NCI-H1436 (cell line): Measurements from ENCODE around the gene COL25A1.
"Not testable (repeated sequence)": the region's sequence is repeated elsewhere in the genome, so short reads cannot be mapped to it uniquely, and the experiment has no call there.

Experiments used
- DNase-seq: peaks from one replicate; lab custom pipeline; 2025; lab: John Stamatoyannopoulos, UW

The COL25A1 gene

DNA sequence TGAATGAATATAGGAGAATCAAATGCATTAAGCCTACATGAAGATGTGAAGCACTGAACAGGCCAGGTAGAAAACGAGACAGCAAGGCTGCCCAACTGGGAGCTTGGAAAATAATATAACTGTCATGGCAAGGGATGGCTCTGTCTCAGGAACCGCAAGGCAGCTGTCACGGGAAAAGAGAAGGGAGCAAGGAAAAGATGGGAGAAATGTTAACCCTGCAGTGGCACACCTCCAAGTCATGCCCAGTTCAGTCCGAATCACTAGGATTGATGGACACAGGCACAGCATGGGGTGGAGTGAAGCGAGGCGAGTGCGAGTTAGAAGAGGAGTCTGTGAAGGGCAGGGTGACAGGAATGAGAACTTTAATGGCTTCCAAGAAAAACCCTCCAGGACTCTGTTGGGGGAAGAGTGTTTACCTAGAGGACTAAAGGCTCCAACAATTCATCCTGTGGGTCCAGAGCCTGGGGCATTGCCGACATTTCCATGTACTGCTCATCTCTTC, 395.5 kb downstream of the COL25A1 start:
- no peak for DNase-seq

DNA sequence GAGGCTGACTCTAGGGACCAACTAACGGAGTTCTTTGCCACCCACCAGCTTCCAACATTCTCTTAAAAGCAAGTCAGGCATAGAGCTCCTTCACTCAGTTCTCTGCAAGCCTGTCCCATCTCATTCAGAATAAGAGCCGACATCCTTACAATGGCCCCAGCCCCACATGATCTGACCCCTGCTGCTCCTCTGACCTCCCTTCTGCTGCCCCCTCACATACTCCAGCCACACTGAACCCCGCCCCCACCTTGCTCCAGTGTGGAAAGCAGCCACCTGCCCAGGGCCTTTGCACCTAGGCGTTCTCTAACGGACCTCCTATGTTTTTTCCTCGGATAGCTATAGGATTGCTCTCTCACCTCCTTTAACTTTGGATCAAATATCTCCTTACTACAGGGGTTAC, 396.5 kb downstream of the COL25A1 start:
- DNase-seq, result no peak

DNA sequence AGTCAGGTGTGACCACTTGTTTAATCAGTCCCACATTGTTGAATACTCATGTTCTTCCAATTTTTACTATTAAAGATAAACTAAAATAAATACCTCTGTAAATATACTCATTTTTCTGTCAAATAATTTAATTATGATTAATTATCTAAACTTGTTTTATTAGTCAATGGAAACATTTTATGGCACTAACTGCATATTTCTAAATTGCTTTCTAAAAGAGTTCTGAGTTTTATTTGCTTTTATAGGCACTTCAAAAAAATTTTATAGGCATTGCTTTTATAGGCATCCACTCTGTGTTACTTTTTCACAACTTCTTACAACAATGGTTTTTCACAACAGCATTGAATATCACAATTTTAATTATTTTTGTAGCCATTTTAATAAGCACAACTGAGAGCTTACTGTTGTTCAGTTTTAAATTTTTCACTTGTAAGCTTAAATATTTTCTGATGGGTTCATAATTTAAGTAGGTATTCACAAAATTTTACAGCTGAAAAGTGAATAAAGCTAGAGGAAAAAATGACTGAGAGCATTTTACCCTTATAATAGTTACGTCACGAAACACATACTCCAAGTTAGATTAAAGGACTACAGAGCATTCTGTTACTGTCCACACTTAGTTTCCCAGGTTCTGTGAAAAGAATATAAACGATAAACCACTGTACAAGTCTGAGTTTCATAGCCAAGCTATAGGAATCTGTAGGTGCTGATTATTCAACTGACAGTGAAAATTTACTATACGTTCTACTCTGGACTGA, 398.8 kb downstream of the COL25A1 start:
- no peak for DNase-seq

DNA sequence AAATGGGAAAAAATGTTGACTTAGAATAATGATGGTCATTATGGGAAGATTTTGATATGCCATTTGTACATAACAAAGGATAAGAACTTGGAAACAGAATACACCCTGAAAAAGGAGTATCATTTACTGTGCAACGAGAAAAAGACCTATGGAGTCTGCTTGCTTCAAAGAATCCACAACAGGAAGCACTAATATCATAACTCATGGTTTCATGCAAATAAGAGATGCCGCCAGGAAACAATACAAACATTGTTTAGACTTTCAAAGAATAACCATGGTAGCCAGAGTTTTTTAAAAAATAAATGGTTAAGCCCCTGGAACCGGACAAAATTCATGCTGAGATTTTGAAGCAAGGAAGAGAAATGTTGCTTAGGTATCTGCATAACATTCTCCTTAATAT, 399.7 kb downstream of the COL25A1 start:
- DNase-seq, result no peak

DNA sequence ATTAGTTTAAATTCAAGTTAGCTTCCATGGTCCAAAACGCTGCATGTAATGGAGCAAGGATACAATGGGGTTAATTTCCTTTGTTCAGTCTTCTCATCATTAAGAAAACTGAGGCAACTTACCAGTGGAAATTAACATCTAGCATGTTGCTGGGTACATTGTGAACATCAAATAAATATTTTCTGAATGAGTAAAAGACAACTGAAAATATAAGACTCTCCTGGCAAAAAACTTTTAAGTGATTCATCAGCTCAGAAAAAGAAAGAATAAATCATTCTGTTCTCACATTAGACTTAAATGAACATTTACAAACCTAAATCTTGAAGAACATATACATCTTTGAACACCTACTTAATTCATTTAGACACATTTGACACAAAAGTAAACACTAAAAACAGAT, 401.2 kb downstream of the COL25A1 start:
- DNase-seq, result no peak

DNA sequence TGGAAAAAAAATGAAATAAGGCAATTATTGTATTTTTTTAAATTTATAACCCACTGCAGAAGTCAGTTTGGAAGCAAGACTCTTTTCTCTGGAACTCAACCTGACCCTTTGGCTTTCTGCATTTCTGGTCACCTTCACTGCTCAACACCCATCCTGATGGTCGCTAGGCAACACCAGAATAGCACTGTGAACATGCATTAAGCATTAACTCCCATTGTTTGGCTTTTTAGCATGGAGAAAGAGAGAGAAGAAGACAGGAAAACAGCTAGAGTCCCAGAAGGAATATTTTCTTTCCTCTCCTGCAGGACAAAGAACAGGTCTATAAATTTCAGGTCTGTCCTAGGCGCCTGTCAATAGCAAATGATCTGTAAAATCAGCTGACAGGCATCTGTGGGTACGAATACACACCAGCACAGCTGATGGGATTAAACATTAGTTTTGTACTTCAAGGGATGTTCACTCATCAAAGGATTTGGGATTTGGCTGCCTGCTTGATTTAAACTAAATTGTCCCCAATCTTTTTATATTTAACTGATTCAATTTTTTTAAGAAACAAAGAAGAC, 402.4 kb downstream of the COL25A1 start:
- no peak for DNase-seq

DNA sequence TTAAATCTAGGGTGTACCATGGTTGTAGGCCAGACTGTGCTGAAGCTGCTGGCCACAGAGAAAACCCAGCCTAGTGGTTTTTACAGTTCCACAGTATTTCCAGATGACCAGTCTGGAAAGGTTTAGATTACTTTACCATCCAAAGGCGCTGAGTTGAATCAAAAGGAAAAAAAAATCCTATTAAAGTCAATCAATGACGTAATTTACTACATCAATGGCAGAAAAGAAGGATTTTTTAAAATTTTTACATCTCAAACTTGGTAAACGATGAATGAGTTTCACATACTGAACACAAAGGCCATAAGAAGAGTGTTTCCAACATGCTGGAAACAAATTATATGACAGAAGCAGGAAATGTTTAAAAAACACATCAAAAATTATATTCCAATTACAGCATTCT, 409.0 kb downstream of the COL25A1 start:
- no peak for DNase-seq

DNA sequence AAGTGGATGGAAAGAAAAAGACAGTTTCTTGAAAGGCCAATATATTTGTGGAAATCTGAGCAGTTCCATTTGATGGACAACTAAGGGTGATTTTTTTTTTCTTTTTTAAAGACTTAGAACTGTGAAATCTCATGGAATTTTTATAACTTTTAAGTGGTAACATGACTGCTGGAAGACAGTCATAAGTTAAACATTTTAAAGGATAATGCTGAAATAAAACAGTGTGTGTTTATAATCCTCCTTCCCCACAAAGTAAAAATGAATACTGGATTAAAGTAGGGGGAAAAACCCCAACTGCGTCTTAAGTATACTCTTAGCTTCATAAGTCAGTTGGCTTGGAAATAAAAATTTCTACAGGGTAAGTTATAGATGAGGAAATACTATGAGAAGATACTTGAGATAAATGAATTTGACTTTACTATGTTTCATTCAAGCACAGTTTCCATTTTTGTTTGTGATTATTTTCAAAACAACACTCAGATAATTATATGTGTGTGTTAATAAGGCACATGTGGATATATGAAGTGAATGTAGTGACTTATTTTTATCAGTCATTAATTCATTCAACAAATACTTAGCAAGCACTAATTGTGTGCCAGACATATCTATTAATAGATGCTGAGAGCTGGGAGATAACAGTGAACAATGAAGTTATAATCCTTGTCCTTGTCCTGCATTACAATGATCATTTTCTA, 410.4 kb downstream of the COL25A1 start:
- no peak for DNase-seq

DNA sequence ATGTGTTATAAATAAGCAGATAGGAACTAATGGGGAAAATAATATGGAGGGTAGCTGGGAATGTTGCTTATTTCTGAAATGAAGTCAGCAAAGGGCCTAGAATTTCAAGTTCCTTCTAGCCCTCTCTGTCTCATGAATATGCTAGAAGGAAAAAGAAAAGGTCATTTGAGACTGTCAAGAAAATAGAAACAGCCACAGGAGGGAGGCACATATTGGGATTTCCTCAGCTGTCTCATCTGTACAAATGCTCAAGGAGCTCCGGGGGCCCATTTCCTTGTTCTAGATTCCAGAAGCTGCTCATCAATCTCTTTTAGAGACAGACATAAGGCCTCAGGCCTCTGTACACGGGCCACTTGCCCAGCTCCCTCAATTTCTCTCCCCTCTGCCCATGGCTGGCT, 412.0 kb downstream of the COL25A1 start:
- no peak for DNase-seq

DNA sequence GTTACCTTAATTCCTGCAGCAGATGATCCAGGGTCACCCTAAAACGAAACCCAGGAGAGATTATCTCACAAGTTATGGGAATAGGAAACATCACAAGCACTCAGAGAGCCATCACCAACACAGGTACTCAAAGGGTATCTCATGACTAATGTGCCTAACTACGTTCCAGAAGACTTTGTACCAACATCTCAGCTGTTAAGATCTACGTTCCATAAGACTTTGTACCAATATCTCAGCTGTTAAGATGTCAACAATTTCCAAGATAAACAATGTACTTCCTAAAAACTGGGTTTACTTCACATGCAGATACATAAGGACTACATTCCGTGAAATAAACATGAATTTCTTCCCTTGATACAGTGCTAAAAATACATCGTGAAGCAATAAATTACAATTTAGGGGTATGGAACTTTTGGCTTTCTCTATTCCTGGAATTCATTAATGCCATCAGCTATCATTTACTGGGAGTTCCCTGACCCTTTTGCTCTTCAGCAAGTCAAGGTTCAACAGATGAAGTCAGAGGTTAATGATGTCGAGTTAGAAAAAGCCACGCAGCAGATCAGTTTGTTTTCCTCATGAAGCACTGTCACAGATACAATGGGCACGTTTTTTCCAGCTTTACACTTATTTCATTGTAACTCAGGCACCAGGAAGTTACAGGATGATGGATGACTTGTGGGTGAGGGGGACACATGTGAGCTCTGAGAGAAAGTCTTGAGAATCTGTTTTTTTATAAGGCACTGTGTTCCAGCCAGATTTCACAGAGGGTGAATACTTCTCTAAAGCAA, 412.6 kb downstream of the COL25A1 start:
- DNase-seq, result no peak

DNA sequence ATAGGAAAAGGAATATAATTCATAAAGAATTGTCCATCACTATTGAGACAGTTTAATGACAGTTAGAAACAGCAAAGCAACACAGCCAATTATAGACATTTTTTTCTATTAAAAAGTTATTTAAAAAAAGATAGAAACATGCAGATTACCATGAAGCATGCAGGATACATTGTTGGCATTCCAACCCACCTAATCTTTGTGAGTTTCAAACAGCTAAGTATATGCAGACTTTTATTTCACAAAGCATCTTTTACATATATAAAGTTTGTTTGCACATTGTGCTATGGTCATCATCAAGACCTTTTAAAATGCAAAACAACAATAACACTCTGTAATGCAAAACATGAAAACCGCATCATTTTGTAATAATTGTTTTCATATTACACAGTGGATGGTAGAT, 413.7 kb downstream of the COL25A1 start:
- DNase-seq, result no peak

DNA sequence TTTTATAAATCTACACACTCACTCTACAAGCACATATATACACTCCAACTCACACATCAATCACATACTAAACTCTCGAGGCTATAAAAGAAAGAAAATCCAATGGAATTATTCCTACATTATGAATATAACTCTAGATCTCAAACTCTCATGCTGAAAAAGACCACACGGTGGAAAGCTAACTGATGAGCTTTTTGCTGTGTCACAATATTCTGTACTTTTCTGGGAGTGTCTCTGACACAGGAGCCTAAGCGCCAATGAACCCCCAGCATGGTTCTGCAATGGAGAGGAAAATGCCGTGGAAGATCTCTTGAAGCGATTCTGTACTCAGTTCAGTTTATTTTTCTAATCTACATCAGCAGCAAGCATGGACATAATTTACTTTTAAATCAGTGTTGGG, 415.4 kb downstream of the COL25A1 start:
- DNase-seq, result no peak

DNA sequence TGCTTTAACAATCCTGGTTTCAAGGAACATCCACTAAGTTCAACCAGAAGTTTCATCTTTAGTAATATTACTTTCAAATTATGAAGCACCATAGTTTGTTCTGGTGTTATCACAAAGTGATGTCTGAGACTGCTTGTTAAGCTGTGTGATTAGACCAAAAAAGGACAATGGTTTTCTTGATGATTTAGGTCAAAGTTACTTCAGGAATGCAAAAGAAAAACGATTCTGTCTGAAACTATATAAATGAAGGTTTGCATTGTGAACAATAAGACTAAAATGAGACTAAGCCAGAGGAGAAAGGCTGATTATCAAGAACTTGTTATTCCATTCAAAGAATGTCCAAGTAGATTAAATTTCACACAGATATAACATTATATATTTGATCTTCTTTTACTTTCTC, 417.2 kb downstream of the COL25A1 start:
- DNase-seq, result no peak

DNA sequence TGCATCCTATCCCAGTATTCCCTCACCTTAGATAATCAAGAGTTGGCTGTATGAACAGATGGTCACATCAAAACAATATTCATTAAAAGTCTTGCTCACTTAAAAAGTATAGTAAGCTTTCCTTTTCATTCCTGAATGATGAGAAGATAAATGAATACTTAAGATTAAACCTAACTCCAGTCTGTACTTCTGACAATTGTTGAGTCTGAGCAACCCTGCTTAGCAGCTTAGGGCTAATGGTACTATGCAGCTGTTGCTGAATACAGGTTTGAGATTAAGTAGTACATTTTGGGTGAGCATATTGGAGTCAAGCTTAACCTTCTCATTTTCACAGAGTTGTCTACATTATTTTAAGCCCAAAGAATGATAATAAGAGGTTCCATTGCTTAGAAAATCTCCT, 417.9 kb downstream of the COL25A1 start:
- DNase-seq, result no peak

DNA sequence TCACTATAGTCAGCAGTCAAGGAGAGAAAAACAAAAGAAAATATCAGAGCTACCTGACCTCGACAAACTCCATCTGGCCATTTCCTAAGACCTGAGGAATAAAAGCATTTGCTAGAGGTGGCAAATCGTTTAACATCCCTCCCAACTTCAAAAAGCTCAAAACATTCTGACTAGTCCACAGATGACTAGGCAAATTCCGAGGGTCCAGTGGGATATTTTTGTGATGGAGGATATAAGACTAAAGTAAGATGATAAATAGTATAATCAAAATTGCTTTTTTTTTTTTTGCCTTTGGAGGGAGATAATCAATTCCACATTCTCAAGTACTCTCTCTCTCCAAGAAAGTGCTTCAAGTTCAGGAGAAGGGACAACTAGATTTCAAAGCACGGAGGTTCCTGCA, 420.5 kb downstream of the COL25A1 start:
- no peak for DNase-seq

DNA sequence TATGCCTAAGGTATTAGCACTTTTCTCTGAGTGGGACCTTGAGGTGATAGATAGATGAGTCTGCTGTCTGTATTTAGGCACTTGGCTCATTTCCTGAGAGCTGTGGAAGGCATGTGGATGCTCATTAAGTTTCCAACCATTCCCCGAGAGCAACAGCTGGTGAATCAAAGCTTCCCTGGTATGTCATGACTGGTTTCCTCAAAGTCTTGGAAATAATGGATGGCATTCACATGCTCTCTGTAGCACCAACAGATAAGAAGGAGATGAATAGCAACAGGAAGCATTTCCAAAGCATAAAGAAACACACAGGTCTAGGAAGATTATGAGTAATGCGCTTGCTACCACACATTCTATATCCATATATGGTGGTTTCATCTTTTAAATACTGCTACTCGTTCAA, 421.3 kb downstream of the COL25A1 start:
- no peak for DNase-seq

DNA sequence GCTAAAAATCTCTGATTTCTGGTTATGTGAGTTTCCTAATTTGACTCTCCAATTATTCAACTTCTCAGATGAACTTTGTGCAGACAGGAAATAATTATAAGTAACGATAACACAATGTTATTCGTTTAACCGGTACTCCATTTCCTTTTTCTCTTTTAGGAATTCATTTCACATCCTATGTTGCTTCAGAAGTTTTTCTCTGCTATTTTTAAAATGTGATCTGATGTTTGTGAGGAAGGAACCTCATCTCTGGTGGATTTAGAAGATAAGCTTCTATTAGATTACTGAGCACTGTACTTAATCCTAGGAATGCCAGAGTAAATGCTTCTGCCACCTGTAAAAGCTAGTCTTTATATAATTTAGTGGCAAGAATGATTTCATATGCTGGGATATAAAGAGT, 423.7 kb downstream of the COL25A1 start:
- no peak for DNase-seq

DNA sequence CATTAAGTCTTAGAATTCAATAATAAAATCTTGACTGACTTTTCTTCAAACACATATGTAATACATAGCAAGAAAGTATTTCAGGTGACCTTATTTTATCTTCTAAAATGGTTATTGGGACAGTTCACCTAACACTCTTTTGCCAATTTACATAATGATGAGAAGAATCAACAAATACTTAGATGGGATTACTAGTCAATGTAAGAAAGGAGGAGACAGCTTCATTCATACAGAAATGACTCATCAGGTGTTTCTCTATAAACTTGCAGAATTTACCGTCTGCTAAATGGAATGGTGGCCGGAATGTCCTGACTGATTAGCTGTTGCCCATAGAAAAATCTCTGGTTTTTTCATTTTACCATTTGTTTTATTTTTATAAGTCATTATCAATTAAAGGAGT, 424.6 kb downstream of the COL25A1 start:
- no peak for DNase-seq

DNA sequence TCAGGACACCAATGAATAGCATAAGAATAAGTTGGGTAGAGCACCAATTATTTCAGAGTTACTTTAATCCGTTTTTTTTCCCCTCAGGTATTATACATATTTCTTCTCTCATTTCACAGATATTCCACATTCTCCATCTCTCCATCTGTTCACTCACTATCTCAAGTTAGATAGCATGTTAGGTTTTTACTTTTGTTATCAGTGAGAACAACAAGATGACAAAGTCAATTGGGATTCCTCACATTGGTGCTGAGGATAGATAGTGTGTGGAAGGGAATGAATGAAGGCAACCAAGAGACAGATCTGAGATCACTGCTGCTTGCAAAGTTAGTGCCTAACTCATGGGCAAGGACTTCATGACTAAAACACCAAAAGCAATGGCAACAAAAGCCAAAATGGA, 427.7 kb downstream of the COL25A1 start:
- DNase-seq, result no peak

DNA sequence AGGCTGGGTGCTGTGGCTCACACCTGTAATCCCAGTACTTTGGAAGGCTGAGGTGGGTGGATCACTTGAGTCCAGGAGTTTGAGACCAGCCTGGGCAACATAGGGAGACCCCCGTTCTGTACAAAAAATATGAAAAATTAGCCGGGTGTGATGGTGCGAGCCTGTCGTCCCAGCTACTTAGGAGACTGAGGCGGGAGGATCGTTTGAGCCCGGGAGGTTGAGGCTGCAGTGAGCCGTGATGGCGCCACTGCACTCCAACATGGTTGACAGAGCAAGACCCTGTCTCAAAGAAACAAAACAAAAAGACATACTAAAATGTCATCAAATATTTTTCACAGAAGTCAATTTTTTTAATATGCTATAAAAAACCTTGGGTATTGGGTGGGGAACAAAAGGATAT, 432.5 kb downstream of the COL25A1 start:
- not testable (repeated sequence) for DNase-seq

DNA sequence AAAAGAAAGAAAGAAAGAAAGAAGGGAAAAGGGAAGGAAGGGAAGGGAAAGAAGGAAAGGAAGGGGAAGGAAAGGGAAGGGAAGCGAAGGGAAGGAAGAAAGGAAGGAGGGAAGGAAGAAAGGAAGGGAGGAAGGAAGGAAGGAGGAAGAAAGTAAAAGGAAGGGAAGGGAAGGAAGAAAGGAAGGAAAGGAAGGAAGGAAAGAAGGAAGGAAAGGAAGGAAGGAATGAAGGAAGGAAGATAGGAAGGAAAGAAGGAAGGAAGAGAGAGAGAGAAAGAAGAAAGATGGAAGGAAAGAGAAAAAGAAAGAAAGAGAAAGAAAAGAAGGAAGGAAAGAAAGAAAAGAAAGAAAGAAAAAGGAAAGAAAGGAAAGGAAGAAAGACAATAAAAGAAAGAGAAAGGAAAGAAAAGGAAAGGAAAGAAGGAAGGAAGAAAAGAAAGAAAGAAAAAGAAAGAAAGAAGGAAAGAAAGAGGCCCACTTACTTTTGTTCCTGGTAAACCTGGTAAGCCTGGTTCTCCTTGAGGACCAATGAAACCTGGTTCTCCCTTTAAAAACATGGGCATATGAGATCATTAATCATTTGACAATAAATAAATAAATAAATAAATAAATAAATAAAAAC, 433.7 kb downstream of the COL25A1 start:
- no peak for DNase-seq

DNA sequence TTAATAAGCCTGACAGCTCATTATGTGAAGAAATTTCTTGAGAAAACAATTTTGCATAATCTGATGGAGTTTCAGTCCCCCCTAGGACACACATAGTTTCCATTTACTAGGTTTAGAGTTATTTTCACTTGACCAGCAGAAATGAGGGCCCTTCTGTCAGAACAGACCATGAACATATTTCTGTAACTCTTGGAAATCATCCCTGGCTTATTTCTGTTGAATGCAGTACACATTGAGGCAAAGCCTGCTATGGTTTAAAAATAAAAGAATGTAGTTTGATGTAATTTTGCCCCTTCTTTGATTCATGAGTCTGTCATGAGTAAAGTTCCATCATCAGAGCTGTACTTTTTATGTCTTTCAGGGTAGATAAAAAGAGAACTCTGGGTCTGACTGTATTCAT, 435.0 kb downstream of the COL25A1 start:
- DNase-seq, result no peak
